ENCODE measurements around the gene RAI1.
A peak's percentile ranks its signal among the peaks of the same experiment; 100 is the strongest.

Gene RAI1

DNA sequence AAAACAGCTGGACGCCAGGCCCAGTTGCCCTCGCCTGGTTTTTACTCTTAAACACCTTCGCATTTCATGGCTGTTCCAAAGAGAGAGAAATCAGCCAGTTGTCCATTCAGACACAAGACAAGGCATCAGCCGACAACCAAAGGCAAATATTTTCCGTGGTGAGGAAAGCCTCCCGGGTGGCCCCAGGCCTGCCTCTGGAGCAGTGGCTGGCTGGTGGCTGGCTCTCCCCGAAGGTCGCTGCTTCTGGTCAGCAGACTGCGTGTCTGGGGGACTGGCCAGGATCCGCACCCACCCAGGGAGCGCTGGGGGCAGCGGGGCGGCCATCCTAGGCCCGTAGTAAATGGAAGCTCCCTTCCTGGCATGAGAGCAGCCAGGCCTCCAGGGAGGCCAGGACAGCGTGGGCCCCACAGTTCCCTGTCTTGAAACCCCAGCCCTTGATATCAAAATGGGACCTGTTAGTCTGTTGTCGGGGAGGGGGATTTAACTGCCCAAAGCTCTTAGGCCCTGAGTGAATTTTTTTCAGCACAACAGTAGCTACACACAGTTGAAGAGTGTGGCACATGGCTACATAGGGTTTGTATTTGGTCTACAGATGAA is 97.9 kb downstream of the RAI1 start:
- H3K36me3 Mint-ChIP-seq (ENCODE audit: low read depth): no peaks in the 10 kb centered on the region
- no peaks in the 10 kb centered on the region for H3K9me3 Mint-ChIP-seq
- H3K4me3 Mint-ChIP-seq: peak overlapping the region; percentile 41 to 68 (median 62)
- peaks cover 57% of the 10 kb centered on the region for H3K4me1 Mint-ChIP-seq
- peak overlapping the region; percentile 98 to 100 (median 98) for H3K27ac Mint-ChIP-seq
- H3K27me3 Mint-ChIP-seq (ENCODE audit: low read depth): no peaks in the 10 kb centered on the region
- TF ChIP-seq, protein P1, sequence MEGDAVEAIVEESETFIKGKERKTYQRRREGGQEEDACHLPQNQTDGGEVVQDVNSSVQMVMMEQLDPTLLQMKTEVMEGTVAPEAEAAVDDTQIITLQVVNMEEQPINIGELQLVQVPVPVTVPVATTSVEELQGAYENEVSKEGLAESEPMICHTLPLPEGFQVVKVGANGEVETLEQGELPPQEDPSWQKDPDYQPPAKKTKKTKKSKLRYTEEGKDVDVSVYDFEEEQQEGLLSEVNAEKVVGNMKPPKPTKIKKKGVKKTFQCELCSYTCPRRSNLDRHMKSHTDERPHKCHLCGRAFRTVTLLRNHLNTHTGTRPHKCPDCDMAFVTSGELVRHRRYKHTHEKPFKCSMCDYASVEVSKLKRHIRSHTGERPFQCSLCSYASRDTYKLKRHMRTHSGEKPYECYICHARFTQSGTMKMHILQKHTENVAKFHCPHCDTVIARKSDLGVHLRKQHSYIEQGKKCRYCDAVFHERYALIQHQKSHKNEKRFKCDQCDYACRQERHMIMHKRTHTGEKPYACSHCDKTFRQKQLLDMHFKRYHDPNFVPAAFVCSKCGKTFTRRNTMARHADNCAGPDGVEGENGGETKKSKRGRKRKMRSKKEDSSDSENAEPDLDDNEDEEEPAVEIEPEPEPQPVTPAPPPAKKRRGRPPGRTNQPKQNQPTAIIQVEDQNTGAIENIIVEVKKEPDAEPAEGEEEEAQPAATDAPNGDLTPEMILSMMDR (IDR thresholded peaks at IDR 0.05; ENCODE audit: unreplicated experiment in 3 of 3): no peak

GRCh38 chr17:17780922-17781590 is 99.8 kb downstream of the RAI1 start:
- Mint-ChIP-seq H3K9me3 (no peaks in the 10 kb centered on the region), H3K4me1 (peaks cover 64% of the 10 kb centered on the region), H3K36me3 (ENCODE audit: low read depth) (no peaks in the 10 kb centered on the region), H3K27me3 (ENCODE audit: low read depth) (no peaks in the 10 kb centered on the region), H3K27ac (peak overlapping the region; percentile 96 to 97 (median 96)), H3K4me3 (peak overlapping the region; percentile 79 to 85 (median 83))
- TF ChIP-seq, protein P1 (IDR thresholded peaks at IDR 0.05; ENCODE audit: unreplicated experiment in 3 of 3): peak; percentile 40 to 46 (median 40)

- Mint-ChIP-seq H3K36me3 (ENCODE audit: low read depth) (no peaks in the 10 kb centered on the region), H3K9me3 (no peaks in the 10 kb centered on the region), H3K27me3 (ENCODE audit: low read depth) (no peaks in the 10 kb centered on the region), H3K27ac (peak overlapping the region; percentile 96 to 97 (median 96)), H3K4me3 (peak overlapping the region; percentile 82 to 85 (median 83)), H3K4me1 (peaks cover 66% of the 10 kb centered on the region)
- TF ChIP-seq, protein P1 (IDR thresholded peaks at IDR 0.05; ENCODE audit: unreplicated experiment in 3 of 3): no peak
These were observed 100.6 kb downstream of the RAI1 start for GRCh38 chr17:17781591-17782496.

- TF ChIP-seq, protein P1 (IDR thresholded peaks at IDR 0.05; ENCODE audit: unreplicated experiment in 3 of 3): no peak
- Mint-ChIP-seq H3K27ac (peak overlapping the region in 2 of 3 experiments; percentile 84 to 93), H3K4me1 (peaks cover 64% of the 10 kb centered on the region), H3K9me3 (no peaks in the 10 kb centered on the region), H3K36me3 (ENCODE audit: low read depth) (no peaks in the 10 kb centered on the region), H3K27me3 (ENCODE audit: low read depth) (no peaks in the 10 kb centered on the region), H3K4me3 (peak overlapping the region; percentile 84 to 87 (median 86))
These were observed 101.4 kb downstream of the RAI1 start for GRCh38 chr17:17782523-17783115.

DNA sequence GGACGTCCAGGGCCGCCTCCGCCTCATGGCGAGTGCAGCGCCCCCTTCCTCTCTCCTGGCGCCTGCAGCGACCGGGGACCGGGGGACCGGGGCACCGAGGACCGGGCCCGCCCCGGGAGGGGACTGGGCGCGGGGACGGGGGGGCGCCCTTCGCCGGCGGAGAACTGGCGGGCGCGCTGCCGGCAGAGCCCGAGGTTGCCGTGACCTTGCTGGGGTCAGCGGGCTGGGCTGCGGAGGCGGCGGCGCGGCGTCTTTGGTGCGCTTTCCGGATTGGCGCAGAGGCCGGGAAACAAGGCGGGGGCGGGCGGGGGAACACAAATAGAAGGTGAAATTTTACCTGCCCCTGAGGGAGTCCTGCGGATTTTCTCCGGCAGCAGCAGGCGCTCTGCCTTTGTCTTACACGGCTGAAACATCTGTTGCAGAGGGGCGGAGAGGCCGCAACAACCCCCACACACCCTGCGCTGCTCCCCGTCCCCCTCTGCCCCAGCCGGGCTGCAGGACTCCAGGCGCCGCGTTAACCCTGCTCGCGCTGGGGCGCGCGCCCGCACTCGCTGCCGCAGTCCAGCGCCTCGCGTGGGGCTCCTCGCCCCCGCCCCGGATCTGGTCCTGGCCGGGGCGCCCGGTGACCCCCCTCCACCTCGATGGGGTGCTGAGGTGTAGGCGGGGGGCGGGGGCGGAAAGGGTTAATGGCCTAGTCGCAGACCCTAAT is 102.0 kb downstream of the RAI1 start:
- Mint-ChIP-seq H3K27me3 (ENCODE audit: low read depth) (no peaks in the 10 kb centered on the region), H3K9me3 (no peaks in the 10 kb centered on the region), H3K4me1 (peaks cover 62% of the 10 kb centered on the region), H3K36me3 (ENCODE audit: low read depth) (no peaks in the 10 kb centered on the region), H3K27ac (peak overlapping the region; percentile 78 to 93 (median 87)), H3K4me3 (peak overlapping the region; percentile 86 to 87 (median 87))
- TF ChIP-seq, protein P1 (IDR thresholded peaks at IDR 0.05; ENCODE audit: unreplicated experiment in 3 of 3): peak in 2 of 3 experiments; percentile 21 to 40

All from nephron (organoid).